K562 (cell line): Measurements from ENCODE around the gene MTOR. TPM values are rescaled to one million over a fixed set of nuclear protein-coding genes. Genes with fewer than 3 reads are reported as not detected.

Source experiments
- ATAC-seq: fragments of 200-7000 bp; cut with Tn5 transposase; 3 replicates; pipeline ENCODE4 v1.9.1; 2020; ENCODE audit warnings: moderate library complexity
- BruUV-seq: library from RNA; stranded (reverse); fragments of 400-500 nt; replicated peaks from 2 replicates; lab custom pipeline; 2021; lab: Mats Ljungman, UMichigan
- CTCF ChIA-PET: fragments of 300-600 bp; formaldehyde crosslinking; extraction: SDS; loops from one replicate; lab custom pipeline; 2021; ENCODE audit warnings: low intra/inter-chr PET ratio; lab: Yijun Ruan, JAX
- POLR2A ChIA-PET: fragments of 300-600, 350-650 bp; sonication (Branson Sonifier 250); formaldehyde crosslinking; extraction: SDS; loops from one replicate; lab custom pipeline; 2021; ENCODE audit warnings: antibody characterized with exemption, inconsistent platforms; lab: Yijun Ruan, JAX
- DNase-seq, 4 experiments: peaks; one replicate each; pipeline versions ENCODE4 v3.0.0 to v3.0.0-alpha.2; 2011 to 2018; ENCODE audit warnings: low spot score in 3 of 4, mixed read lengths in 3 of 4; ENCODE audit errors: extremely low read depth in 1 of 4
- FAIRE-seq: peaks from 2 replicates; lab custom pipeline; 2011; peaks lifted over from hg19 to GRCh38; lab: Jason Lieb, UNC
- H2AFZ ChIP-seq: 2 replicates; pipeline ENCODE4 v1.6.0; 2011; ENCODE audit warnings: low read depth, low read length, control low read depth, inconsistent platforms
- H3K27ac ChIP-seq: fragments of 200-600 bp; 3 replicates; pipeline ENCODE4 v1.8.0; 2011; ENCODE audit warnings: low read depth, mild to moderate bottlenecking, control low read depth, inconsistent platforms, low read length, moderate library complexity, mixed read lengths; ENCODE audit errors: extremely low read depth
- H3K27me3 ChIP-seq, 2 experiments: fragments of 300-600 bp in 1 of 2; 2 replicates in 1 of 2; 3 replicates in 1 of 2; pipeline versions ENCODE4 v1.6.0 to v1.8.0; 2011; ENCODE audit warnings: inconsistent platforms in 2 of 2, low read length in 2 of 2, mild to moderate bottlenecking in 1 of 2, mixed read lengths in 1 of 2, moderate library complexity in 1 of 2; ENCODE audit not compliant: control insufficient read depth in 2 of 2, insufficient read depth in 2 of 2
- H3K36me3 ChIP-seq: fragments of 300-600 bp; 3 replicates; pipeline ENCODE4 v1.8.0; 2011; ENCODE audit warnings: mild to moderate bottlenecking, low read length, inconsistent platforms; ENCODE audit not compliant: control insufficient read depth, insufficient read depth
- H3K4me1 ChIP-seq, 2 experiments: fragments of 200-600 bp in 1 of 2; replicated peaks in 1 of 2; 2 replicates in 1 of 2; 3 replicates in 1 of 2; pipeline versions ENCODE4 v1.5.1 to v1.8.0; 2011; ENCODE audit warnings: inconsistent platforms in 2 of 2, low read length in 2 of 2, mild to moderate bottlenecking in 1 of 2, mixed read lengths in 1 of 2, moderate library complexity in 1 of 2; ENCODE audit not compliant: control insufficient read depth in 2 of 2, insufficient read depth in 2 of 2
- H3K4me2 ChIP-seq: 2 replicates; pipeline ENCODE4 v1.6.1; 2011; ENCODE audit warnings: low read length, control low read depth, inconsistent platforms, mixed read lengths; ENCODE audit not compliant: insufficient read depth
- H3K4me3 ChIP-seq: fragments of 200-600 bp; sonication (generic), shearing (Covaris generic); 2 replicates; pipeline ENCODE4 v1.5.1; 2016; ENCODE audit warnings: control low read depth, inconsistent platforms
- H3K79me2 ChIP-seq: fragments of 200-600 bp; 3 replicates; pipeline ENCODE4 v1.8.0; 2011; ENCODE audit warnings: low read length, inconsistent platforms; ENCODE audit not compliant: control insufficient read depth, insufficient read depth
- H3K9ac ChIP-seq, 2 experiments: 2 replicates each; pipeline versions ENCODE4 v1.6.0 to v1.6.1; 2011; ENCODE audit warnings: low read depth in 2 of 2, low read length in 2 of 2, control low read depth in 1 of 2, inconsistent platforms in 1 of 2, mild to moderate bottlenecking in 1 of 2, mixed read lengths in 1 of 2; ENCODE audit not compliant: insufficient read depth in 1 of 2
- H3K9me1 ChIP-seq: one replicate; pipeline ENCODE4 v1.6.0; 2011; ENCODE audit warnings: inconsistent platforms, mild to moderate bottlenecking, low read length, moderate library complexity; ENCODE audit not compliant: control insufficient read depth, insufficient read depth
- H3K9me3 ChIP-seq: replicated peaks from 2 replicates; pipeline ENCODE4 v1.5.1; 2011; ENCODE audit warnings: low read depth, low read length, inconsistent platforms; ENCODE audit not compliant: control insufficient read depth, insufficient read depth
- H4K20me1 ChIP-seq: replicated peaks from 2 replicates; pipeline ENCODE4 v1.6.1; 2011; ENCODE audit warnings: low read length, inconsistent platforms, mixed read lengths; ENCODE audit not compliant: control insufficient read depth, insufficient read depth
- CREB5 ChIP-seq: fragments of 250-450 bp; sonication (Bioruptor Pico); IDR thresholded peaks from 2 replicates; pipeline ENCODE4 v1.5.0; 2020; ENCODE audit warnings: mild to moderate bottlenecking
- CREM ChIP-seq: IDR thresholded peaks from 2 replicates; pipeline ENCODE4 v1.6.1; 2014; ENCODE audit warnings: antibody characterized with exemption, low read depth
- E2F4 ChIP-seq: sonication (generic); formaldehyde crosslinking; IDR thresholded peaks from 2 replicates; pipeline ENCODE4 v1.8.0; 2022; ENCODE audit warnings: mild to moderate bottlenecking, low read depth, missing genetic modification reagents
- HDAC3 ChIP-seq: fragments of 450-650 bp; IDR thresholded peaks from 2 replicates; pipeline ENCODE4 v1.6.1; 2018; ENCODE audit warnings: borderline replicate concordance, mild to moderate bottlenecking, moderate library complexity; ENCODE audit not compliant: partially characterized antibody
- IFI16 ChIP-seq: fragments of 250-450 bp; sonication (Bioruptor Pico); IDR thresholded peaks from 2 replicates; pipeline ENCODE4 v2.1.2; 2022; ENCODE audit warnings: mild to moderate bottlenecking, inconsistent platforms
- MAX ChIP-seq: sonication (generic); formaldehyde crosslinking; IDR thresholded peaks from 2 replicates; pipeline ENCODE4 v1.9.0; 2022; ENCODE audit warnings: mild to moderate bottlenecking, missing genetic modification reagents
- PRDM10 ChIP-seq: fragments of 450-650 bp; IDR thresholded peaks from 2 replicates; pipeline ENCODE4 v1.6.1; 2018; ENCODE audit not compliant: partially characterized antibody
- RBM39 ChIP-seq: fragments of 200-400 bp; formaldehyde crosslinking; optimal IDR thresholded peaks from 2 replicates; pipeline ENCODE3; 2018; ENCODE audit warnings: low read depth, low read length
- TCF15 ChIP-seq: fragments of 250-450 bp; sonication (Bioruptor Pico); IDR thresholded peaks from 2 replicates; pipeline ENCODE4 v1.8.0; 2022; ENCODE audit warnings: moderate library complexity, mild to moderate bottlenecking, inconsistent platforms
- THRAP3 ChIP-seq: fragments of 450-650 bp; IDR thresholded peaks from 2 replicates; pipeline ENCODE4 v1.6.1; 2016; ENCODE audit warnings: mild to moderate bottlenecking, inconsistent platforms, borderline replicate concordance
- ZFPM2 ChIP-seq: fragments of 250-450 bp; sonication (Bioruptor Pico); IDR thresholded peaks from 2 replicates; pipeline ENCODE4 v1.5.1; 2022; ENCODE audit warnings: mild to moderate bottlenecking
- ZNF140 ChIP-seq: fragments of 250-450 bp; sonication (Bioruptor Pico); IDR thresholded peaks from 2 replicates; pipeline ENCODE4 v1.8.0; 2021; ENCODE audit warnings: moderate library complexity, mild to moderate bottlenecking, inconsistent platforms
- ZNF184 ChIP-seq: sonication (generic); formaldehyde crosslinking; IDR thresholded peaks from 2 replicates; pipeline ENCODE4 v1.5.0; 2020; ENCODE audit warnings: missing genetic modification reagents
- ZNF263 ChIP-seq: sonication (generic); formaldehyde crosslinking; IDR thresholded peaks from 2 replicates; pipeline ENCODE4 v1.8.0; 2022; ENCODE audit warnings: mild to moderate bottlenecking, missing genetic modification reagents, borderline replicate concordance
- ZNF41 ChIP-seq: fragments of 250-450 bp; sonication (Bioruptor Pico); conservative IDR thresholded peaks from 2 replicates; pipeline ENCODE4 v1.4.0; 2020; ENCODE audit warnings: mild to moderate bottlenecking
- WGBS: fragments of 100-300 bp; shearing (Covaris generic); methylation state at CpG from one replicate; pipeline ENCODE4 v1.1.6; 2016; ENCODE audit warnings: low coverage, mixed read lengths; ENCODE audit not compliant: insufficient coverage; ENCODE audit errors: missing lambda C conversion rate; 5-methylcytosine and 5-hydroxymethylcytosine counted together
- in situ Hi-C: fragments of 300-500 bp; cut with MboI; formaldehyde crosslinking; loops from 4 replicates; pipeline ENCODE4 v1.15.0; 2018; ENCODE audit warnings: inconsistent platforms, mixed read lengths
- intact Hi-C: fragments of 100-400 bp; cut with micrococcal nuclease; formaldehyde crosslinking; loops from 2 replicates; pipeline ENCODE4 v1.14.2; 2022
- polyA plus RNA-seq, 8 experiments: library from polyadenylated mRNA; depleted of rRNA in 4 of 8; stranded (reverse) in 5 of 8; unstranded in 3 of 8; fragments of >200 nt; fragmentation: Nextera tagmentation in 2 of 8; fragmentation: Illumina TruSeq in 1 of 8; extraction: Ambion mirVana in 2 of 8; extraction: Trizol in 1 of 8; gene quantifications; 2 replicates each; pipeline versions ENCODE4 v1.2.1 to v1.2.3, GENCODE V29; 2011 to 2014; ENCODE audit warnings: inconsistent platforms in 1 of 8, missing spikeins in 1 of 8
- total RNA-seq, 7 experiments: library from RNA; depleted of rRNA in 6 of 7; stranded (reverse); fragments of >200 nt in 6 of 7; fragmentation: Illumina TruSeq in 2 of 7; extraction: Trizol in 2 of 7; gene quantifications; 2 replicates each; pipeline versions ENCODE4 v1.2.1 to v1.2.3, GENCODE V29; 2011 to 2021; ENCODE audit warnings: low replicate concordance in 1 of 7

Gene MTOR
- total and polyA plus RNA-seq, 9 of the 15 experiments (the other 6 are each of a cell fraction or from before 2014, with no cell fraction given), result 11.4 to 71.4 (median 52.2) TPM

GRCh38 chr1:11142618-11143391, 119.5 kb downstream of the MTOR start:
- Histone ChIP-seq H3K27ac (no peak overlapping the region), H3K9ac (no peak overlapping the region), H3K9me3 (no peaks in the 10 kb centered on the region), H2AFZ (no peak overlapping the region), H3K79me2 (no peaks in the 10 kb centered on the region), H3K4me1 (no peaks in the 10 kb centered on the region), H3K4me3 (no peak overlapping the region), H3K27me3 (no peaks in the 10 kb centered on the region), H4K20me1 (no peaks in the 10 kb centered on the region), H3K9me1 (peaks cover 3% of the 10 kb centered on the region), H3K4me2 (no peak overlapping the region), H3K36me3 (peaks cover 83% of the 10 kb centered on the region)
- no TSS peak for BruUV-seq
- DNase-seq (no peak), ATAC-seq (no peak), FAIRE-seq (no peak)
- intact Hi-C loops, result no loop called here
- WGBS, result 76% methylated on average over 4 of the region's 4 CpGs
- CTCF ChIA-PET, result no interaction called here
- in situ Hi-C loops, result no loop called here
- POLR2A ChIA-PET, result interaction anchor here (0.7 to 1.6 kb wide), 3 partner anchors 10 to 111 kb away, joined by 3 to 5 read pairs (median 4); no protein-coding TSS in a partner anchor
- TF ChIP-seq ZNF140 (CRISPR knock-in tag) (no peak), RBM39 (no peak), PRDM10 (no peak), THRAP3 (no peak), E2F4 (CRISPR knock-in tag) (no peak), CREB5 (CRISPR knock-in tag) (no peak), ZNF263 (no peak), TCF15 (CRISPR knock-in tag) (no peak), ZFPM2 (CRISPR knock-in tag) (no peak), IFI16 (CRISPR knock-in tag) (no peak), ZNF41 (CRISPR knock-in tag) (no peak), HDAC3 (no peak), ZNF184 (CRISPR knock-in tag) (no peak), MAX (CRISPR knock-in tag) (no peak), CREM (no peak)
